Neuronal stem cell (in vitro differentiated cells): Measurements from ENCODE around the gene SFT2D1.

Experiments
- DNase-seq: peaks from one replicate; pipeline ENCODE4 v3.0.0-alpha.2; 2013; ENCODE audit warnings: low spot score
- H2AFZ ChIP-seq: one replicate; pipeline ENCODE4 v1.6.1; 2013; ENCODE audit warnings: mild to moderate bottlenecking, low read length, inconsistent platforms
- H2AK5ac ChIP-seq: 2 replicates; pipeline ENCODE4 v1.6.1; 2013; ENCODE audit warnings: low read depth, mild to moderate bottlenecking, inconsistent platforms, low read length, moderate library complexity, mixed read lengths
- H2BK120ac ChIP-seq: 2 replicates; pipeline ENCODE4 v1.6.1; 2013; ENCODE audit warnings: low read depth, mild to moderate bottlenecking, inconsistent platforms, low read length, moderate library complexity, mixed read lengths
- H2BK12ac ChIP-seq: one replicate; pipeline ENCODE4 v1.6.1; 2013; ENCODE audit warnings: low read length, inconsistent platforms
- H2BK15ac ChIP-seq: 2 replicates; pipeline ENCODE4 v1.6.1; 2013; ENCODE audit warnings: mild to moderate bottlenecking, low read length, inconsistent platforms, mixed read lengths
- H2BK5ac ChIP-seq: one replicate; pipeline ENCODE4 v1.6.1; 2013; ENCODE audit warnings: inconsistent platforms, mild to moderate bottlenecking, low read length, moderate library complexity
- H3K14ac ChIP-seq: one replicate; pipeline ENCODE4 v1.6.1; 2013; ENCODE audit warnings: low read length, inconsistent platforms
- H3K18ac ChIP-seq: 2 replicates; pipeline ENCODE4 v1.6.1; 2013; ENCODE audit warnings: low read length, inconsistent platforms
- H3K23ac ChIP-seq: 2 replicates; pipeline ENCODE4 v1.6.1; 2013; ENCODE audit warnings: low read depth, mild to moderate bottlenecking, mixed read lengths, low read length, inconsistent platforms; ENCODE audit not compliant: poor library complexity
- H3K27ac ChIP-seq: replicated peaks from 3 replicates; pipeline ENCODE4 v1.5.1; 2013; ENCODE audit warnings: low read length, inconsistent platforms
- H3K27me3 ChIP-seq, 3 experiments: 2 replicates each; pipeline ENCODE4 v1.6.1; 2013; ENCODE audit warnings: low read length in 3 of 3, mild to moderate bottlenecking in 2 of 3, inconsistent platforms in 1 of 3, low read depth in 1 of 3, mixed read lengths in 1 of 3, moderate library complexity in 1 of 3; ENCODE audit not compliant: control insufficient read depth in 3 of 3, insufficient read depth in 3 of 3
- H3K36me3 ChIP-seq, 2 donors: replicated peaks in 1 of 2; 2 replicates each; pipeline ENCODE4 v1.6.1; 2013; ENCODE audit warnings: low read length in 2 of 2; ENCODE audit not compliant: control insufficient read depth in 2 of 2, insufficient read depth in 2 of 2
- H3K4ac ChIP-seq: 2 replicates; pipeline ENCODE4 v1.6.1; 2013; ENCODE audit warnings: inconsistent platforms, mild to moderate bottlenecking, low read length, moderate library complexity
- H3K4me1 ChIP-seq, 2 donors: 1 replicate in 1 of 2; 2 replicates in 1 of 2; pipeline ENCODE4 v1.6.1; 2013; ENCODE audit warnings: low read length in 2 of 2, low read depth in 1 of 2; ENCODE audit not compliant: control insufficient read depth in 2 of 2, insufficient read depth in 1 of 2
- H3K4me2 ChIP-seq: one replicate; pipeline ENCODE4 v1.6.1; 2013; ENCODE audit warnings: mild to moderate bottlenecking, low read length, inconsistent platforms; ENCODE audit not compliant: insufficient read depth, poor library complexity, severe bottlenecking
- H3K4me3 ChIP-seq, 2 donors: 2 replicates each; pipeline ENCODE4 v1.5.1; 2013; ENCODE audit warnings: low read length in 2 of 2, mild to moderate bottlenecking in 2 of 2, inconsistent platforms in 1 of 2, moderate library complexity in 1 of 2
- H3K79me1 ChIP-seq: one replicate; pipeline ENCODE4 v1.6.1; 2013; ENCODE audit warnings: low read depth, mild to moderate bottlenecking, inconsistent platforms, low read length, moderate library complexity
- H3K9ac ChIP-seq: one replicate; pipeline ENCODE4 v1.6.1; 2013; ENCODE audit warnings: mild to moderate bottlenecking, low read depth, low read length, inconsistent platforms; ENCODE audit not compliant: poor library complexity
- H3K9me3 ChIP-seq, 2 donors: replicated peaks in 1 of 2; 2 replicates each; pipeline versions ENCODE3 to v1.6.1; 2013; ENCODE audit warnings: low read length in 2 of 2, mild to moderate bottlenecking in 2 of 2, inconsistent platforms in 1 of 2, low read depth in 1 of 2, mixed read lengths in 1 of 2, moderate library complexity in 1 of 2; ENCODE audit not compliant: control insufficient read depth in 2 of 2, insufficient read depth in 1 of 2
- H4K8ac ChIP-seq: one replicate; pipeline ENCODE4 v1.6.1; 2013; ENCODE audit warnings: low read depth, mild to moderate bottlenecking, inconsistent platforms, low read length, moderate library complexity
- H4K91ac ChIP-seq: one replicate; pipeline ENCODE4 v1.6.1; 2013; ENCODE audit warnings: low read length, low read depth, mild to moderate bottlenecking, inconsistent platforms; ENCODE audit not compliant: poor library complexity
- WGBS, 2 donors: extraction: QIAGEN DNeasy Blood & Tissue Kit; methylation state at CpG; one replicate each; pipeline ENCODE4 v1.1.7; 2013; ENCODE audit warnings: missing lambda C conversion rate in 2 of 2, mixed read lengths in 1 of 2; ENCODE audit not compliant: insufficient read length in 2 of 2, insufficient replicate concordance in 1 of 2; ENCODE audit errors: extremely low coverage in 2 of 2; 5-methylcytosine and 5-hydroxymethylcytosine counted together

Gene SFT2D1

DNA sequence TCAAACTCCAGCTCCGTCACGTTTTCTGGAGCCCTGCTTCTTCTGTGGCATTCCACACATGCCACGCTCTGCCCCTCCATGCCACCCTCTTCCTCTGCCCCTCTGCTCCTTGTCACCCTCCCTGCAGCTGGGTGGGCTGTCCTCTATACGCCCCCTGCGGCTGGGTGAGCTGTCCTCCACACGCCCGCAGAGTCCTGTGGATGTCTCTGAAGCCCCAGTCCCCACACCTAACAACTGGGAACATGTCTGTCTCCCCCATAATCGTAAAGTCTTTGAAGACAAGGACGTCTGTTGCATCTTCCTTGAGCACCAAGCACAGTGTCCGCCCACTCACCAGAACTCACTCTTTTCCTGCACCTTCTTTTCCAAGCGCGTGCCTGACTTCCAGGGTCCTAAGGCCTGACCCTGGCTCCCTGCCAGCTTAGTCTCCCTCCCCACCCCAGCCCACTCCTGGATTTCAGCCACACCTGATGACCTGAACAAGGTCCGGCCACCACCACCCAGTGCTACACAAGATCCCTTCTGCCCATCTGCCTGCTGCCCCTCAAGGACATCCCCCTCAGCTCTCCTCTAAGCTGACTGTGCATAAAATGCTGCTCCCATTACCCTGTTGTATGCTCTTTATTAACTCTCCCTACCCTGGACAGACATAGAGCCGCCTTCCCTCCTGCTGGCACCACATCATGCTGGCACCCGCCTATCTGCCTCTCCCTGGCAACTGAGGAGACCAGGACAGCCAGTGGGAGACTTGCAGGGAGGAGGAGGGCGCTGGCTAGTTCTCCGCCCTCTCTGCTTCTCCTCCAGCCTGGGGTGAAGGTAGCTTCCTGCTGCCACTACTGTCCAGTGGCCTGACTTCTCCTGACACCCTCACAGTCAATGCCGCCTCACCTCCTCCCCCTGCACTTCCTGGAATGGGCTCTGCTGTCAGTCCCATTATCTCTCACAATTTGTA is 23.4 kb downstream of the SFT2D1 start:
- no peak overlapping the region for H3K27ac ChIP-seq
- no CpG with 5 or more reads among the region's 18 CpGs for WGBS, 2 donors
- peak overlapping the region; percentile 80 for H3K23ac ChIP-seq
- H4K91ac ChIP-seq: peak overlapping the region; percentile 89
- H4K8ac ChIP-seq: no peak overlapping the region
- no peaks in the 10 kb centered on the region for H3K79me1 ChIP-seq
- H2BK12ac ChIP-seq: no peak overlapping the region
- H3K14ac ChIP-seq: no peak overlapping the region
- no peak overlapping the region for H2BK5ac ChIP-seq
- peak overlapping the region in 1 of 2 donors; percentile 59 for H3K4me3 ChIP-seq
- peak overlapping the region; percentile 48 for H3K18ac ChIP-seq
- DNase-seq: no peak
- peaks cover 3 to 45% of the 10 kb centered on the region in 2 donors for H3K36me3 ChIP-seq
- no peak overlapping the region for H2BK15ac ChIP-seq
- no peaks in the 10 kb centered on the region for H3K27me3 ChIP-seq
- H3K4me1 ChIP-seq: no peaks in the 10 kb centered on the region
- H3K9ac ChIP-seq: peak overlapping the region; percentile 0
- H3K4me2 ChIP-seq: no peak overlapping the region
- H2AFZ ChIP-seq: no peak overlapping the region
- H3K4ac ChIP-seq: no peak overlapping the region
- H3K9me3 ChIP-seq: no peaks in the 10 kb centered on the region
- H2AK5ac ChIP-seq: no peak overlapping the region
- no peak overlapping the region for H2BK120ac ChIP-seq

GRCh38 chr6:166318227-166318626 is 24.1 kb downstream of the SFT2D1 start:
- H2BK120ac ChIP-seq: no peak overlapping the region
- no peaks in the 10 kb centered on the region for H3K79me1 ChIP-seq
- no peak overlapping the region for H4K8ac ChIP-seq
- H3K9me3 ChIP-seq: no peaks in the 10 kb centered on the region
- no peak overlapping the region for H2BK15ac ChIP-seq
- H2BK5ac ChIP-seq: no peak overlapping the region
- no peak overlapping the region for H3K14ac ChIP-seq
- H2BK12ac ChIP-seq: no peak overlapping the region
- no peak overlapping the region for H3K18ac ChIP-seq
- H4K91ac ChIP-seq: no peak overlapping the region
- no peaks in the 10 kb centered on the region for H3K27me3 ChIP-seq
- no peaks in the 10 kb centered on the region for H3K4me1 ChIP-seq
- no peak overlapping the region for H3K4me3 ChIP-seq
- no peak overlapping the region for H3K9ac ChIP-seq
- H2AK5ac ChIP-seq: no peak overlapping the region
- no CpG with 5 or more reads among the region's 14 CpGs for WGBS, 2 donors
- peak overlapping the region; percentile 17 for H3K4ac ChIP-seq
- H3K4me2 ChIP-seq: no peak overlapping the region
- H3K27ac ChIP-seq: no peak overlapping the region
- DNase-seq: no peak
- H2AFZ ChIP-seq: no peak overlapping the region
- peaks cover 3 to 38% of the 10 kb centered on the region in 2 donors for H3K36me3 ChIP-seq
- H3K23ac ChIP-seq: peak overlapping the region; percentile 80

DNA sequence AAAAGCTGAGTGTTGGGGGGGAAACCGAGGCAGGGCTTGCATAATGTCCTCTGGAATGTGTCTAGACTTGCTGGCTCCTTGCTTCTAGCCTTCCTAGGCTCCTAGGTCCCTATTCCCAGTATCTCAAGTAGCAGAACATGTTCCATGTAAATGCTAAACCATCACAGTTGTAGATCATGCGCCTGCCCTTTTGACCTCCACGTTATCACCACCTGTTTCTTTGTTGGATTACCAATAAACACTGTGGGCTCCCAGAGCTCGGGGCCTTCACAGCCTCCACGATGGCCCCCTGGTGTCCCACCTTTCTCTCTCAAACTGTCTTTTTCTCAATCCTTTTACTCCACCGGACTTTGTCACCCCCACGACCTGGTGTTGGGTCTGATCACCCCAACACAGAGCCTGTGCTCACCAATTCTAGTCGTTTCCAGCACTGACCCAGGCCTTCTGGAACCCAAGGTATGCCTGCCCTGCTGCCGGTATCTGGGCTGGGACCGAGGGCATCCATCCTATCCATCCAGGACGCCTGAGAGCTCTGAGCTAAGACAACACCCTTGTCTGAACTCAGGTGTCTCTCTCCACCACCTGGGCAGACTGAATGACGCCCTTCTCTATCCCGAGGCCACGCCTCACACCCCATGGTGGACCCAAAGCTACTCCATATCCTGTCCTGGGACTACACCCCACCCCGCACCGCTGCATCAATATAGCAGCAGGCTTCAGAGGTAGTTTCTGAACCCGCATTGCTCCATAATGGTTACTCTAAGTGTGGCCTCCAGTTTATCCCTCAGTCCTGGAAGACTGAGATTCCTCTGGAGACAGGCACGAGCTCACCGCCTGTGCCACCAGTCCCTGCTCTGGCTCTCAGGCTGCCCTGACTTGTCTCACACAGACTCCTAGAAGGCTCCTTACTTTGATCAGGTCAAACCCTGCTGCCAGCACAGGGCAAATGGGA is 24.8 kb downstream of the SFT2D1 start:
- Histone ChIP-seq H3K27ac (no peak overlapping the region), H3K23ac (no peak overlapping the region), H3K18ac (no peak overlapping the region), H2AFZ (no peak overlapping the region), H4K8ac (no peak overlapping the region), H3K27me3 (no peaks in the 10 kb centered on the region), H2BK5ac (no peak overlapping the region), H3K36me3 (peaks cover 3 to 31% of the 10 kb centered on the region in 2 donors), H2BK120ac (no peak overlapping the region), H2BK12ac (no peak overlapping the region), H3K14ac (peak overlapping the region; percentile 38), H3K4ac (no peak overlapping the region), H3K9me3 (no peaks in the 10 kb centered on the region), H3K4me3 (no peak overlapping the region), H2BK15ac (no peak overlapping the region), H2AK5ac (no peak overlapping the region), H3K79me1 (no peaks in the 10 kb centered on the region), H4K91ac (no peak overlapping the region), H3K4me1 (no peaks in the 10 kb centered on the region), H3K9ac (no peak overlapping the region), H3K4me2 (no peak overlapping the region)
- no CpG with 5 or more reads among the region's 19 CpGs for WGBS, 2 donors
- DNase-seq: no peak
